HG02938 (cell line): ENCODE results near the gene MYO5B.
"Not testable (repeated sequence)": the region's sequence is repeated elsewhere in the genome, so short reads cannot be mapped to it uniquely, and the experiment has no call there.

Experiments used
- ATAC-seq: cut with Tn5 transposase; IDR thresholded peaks from one replicate; pipeline ENCODE4 v1.9.1; 2021; ENCODE audit warnings: mild to moderate bottlenecking, moderate library complexity; ENCODE audit not compliant: unreplicated experiment

The MYO5B gene

GRCh38 chr18:49843778-49844625 lies 350.9 kb downstream of the MYO5B start:
- ATAC-seq, result no peak

GRCh38 chr18:49843131-49843530 lies 351.8 kb downstream of the MYO5B start:
- ATAC-seq, result no peak

GRCh38 chr18:49842656-49843055 lies 352.3 kb downstream of the MYO5B start:
- ATAC-seq, result no peak

GRCh38 chr18:49841236-49842217 lies 353.4 kb downstream of the MYO5B start:
- ATAC-seq, result no peak

- ATAC-seq, result no peak
Observed at GRCh38 chr18:49839012-49839411, 355.9 kb downstream of the MYO5B start.

GRCh38 chr18:49838381-49838780 lies 356.6 kb downstream of the MYO5B start:
- no peak for ATAC-seq

- ATAC-seq, result no peak
Observed at GRCh38 chr18:49837889-49838288, 357.1 kb downstream of the MYO5B start.

GRCh38 chr18:49837316-49837835 lies 357.6 kb downstream of the MYO5B start:
- ATAC-seq, result not testable (repeated sequence)

GRCh38 chr18:49835405-49835804 lies 359.5 kb downstream of the MYO5B start:
- no peak for ATAC-seq

GRCh38 chr18:49834258-49834657 lies 360.7 kb downstream of the MYO5B start:
- no peak for ATAC-seq

GRCh38 chr18:49833814-49834213 lies 361.1 kb downstream of the MYO5B start:
- ATAC-seq, result no peak

GRCh38 chr18:49832221-49832647 lies 362.7 kb downstream of the MYO5B start:
- ATAC-seq, result no peak

GRCh38 chr18:49827996-49828395 lies 367.0 kb downstream of the MYO5B start:
- no peak for ATAC-seq

GRCh38 chr18:49819823-49820671 lies 374.9 kb downstream of the MYO5B start:
- ATAC-seq, result peak; percentile 58

- ATAC-seq, result no peak
Observed at GRCh38 chr18:49819071-49819662, 375.8 kb downstream of the MYO5B start.

- ATAC-seq, result no peak
Observed at GRCh38 chr18:49817947-49818346, 377.0 kb downstream of the MYO5B start.

GRCh38 chr18:49815927-49816326 lies 379.0 kb downstream of the MYO5B start:
- ATAC-seq, result no peak

GRCh38 chr18:49814147-49814499 lies 380.8 kb downstream of the MYO5B start:
- peak; percentile 21 for ATAC-seq

GRCh38 chr18:49813319-49814146 lies 381.4 kb downstream of the MYO5B start, which contains the start of gene ACAA2:
ACAA2 (minus strand) TSS chr18:49813533; CDS start chr18:49813484, 49 bp downstream.
- ATAC-seq, result peak; percentile 82
